Skeletal muscle tissue (tissue), 5 donors: ENCODE data around the gene CCDC91. TPM values are rescaled to one million over a fixed set of nuclear protein-coding genes. Genes with fewer than 3 reads are reported as not detected.

Source experiments
- H3K27ac ChIP-seq: one replicate; pipeline ENCODE4 v1.7.0; 2013; ENCODE audit warnings: mild to moderate bottlenecking, low read depth, low read length, inconsistent platforms
- H3K27me3 ChIP-seq, 3 donors: one replicate each; pipeline ENCODE4 v1.7.0; 2013; ENCODE audit warnings: low read length in 3 of 3; ENCODE audit not compliant: control insufficient read depth in 3 of 3, insufficient read depth in 3 of 3
- H3K36me3 ChIP-seq, 3 donors: one replicate each; pipeline ENCODE4 v1.7.0; 2013; ENCODE audit warnings: low read length in 3 of 3; ENCODE audit not compliant: control insufficient read depth in 3 of 3, insufficient read depth in 3 of 3
- H3K4me1 ChIP-seq, 3 donors: one replicate each; pipeline ENCODE4 v1.7.0; 2013; ENCODE audit warnings: low read length in 3 of 3, mild to moderate bottlenecking in 3 of 3; ENCODE audit not compliant: control insufficient read depth in 3 of 3, insufficient read depth in 3 of 3
- H3K4me3 ChIP-seq, 3 donors: one replicate each; pipeline ENCODE4 v1.7.0; 2013; ENCODE audit warnings: low read length in 3 of 3
- H3K9ac ChIP-seq, 3 donors: one replicate each; pipeline ENCODE4 v1.7.0; 2013; ENCODE audit warnings: low read length in 3 of 3, mild to moderate bottlenecking in 3 of 3, moderate library complexity in 2 of 3, low read depth in 1 of 3
- H3K9me3 ChIP-seq, 3 donors: one replicate each; pipeline ENCODE4 v1.7.0; 2013; ENCODE audit warnings: low read length in 3 of 3; ENCODE audit not compliant: control insufficient read depth in 3 of 3
- small RNA-seq: library from RNA; depleted of rRNA; stranded (forward); fragments of <200 nt; gene quantifications from one replicate; pipeline ENCODE3, GENCODE V24; 2014
- total RNA-seq: library from RNA; depleted of rRNA; stranded (reverse); fragments of >200 nt; gene quantifications from one replicate; pipeline ENCODE4 v1.2.3, GENCODE V29; 2014
- donor health status: Osteomylitis.

Gene CCDC91
- total RNA-seq, 1 donor from 2014 or later = 32.9 TPM

DNA sequence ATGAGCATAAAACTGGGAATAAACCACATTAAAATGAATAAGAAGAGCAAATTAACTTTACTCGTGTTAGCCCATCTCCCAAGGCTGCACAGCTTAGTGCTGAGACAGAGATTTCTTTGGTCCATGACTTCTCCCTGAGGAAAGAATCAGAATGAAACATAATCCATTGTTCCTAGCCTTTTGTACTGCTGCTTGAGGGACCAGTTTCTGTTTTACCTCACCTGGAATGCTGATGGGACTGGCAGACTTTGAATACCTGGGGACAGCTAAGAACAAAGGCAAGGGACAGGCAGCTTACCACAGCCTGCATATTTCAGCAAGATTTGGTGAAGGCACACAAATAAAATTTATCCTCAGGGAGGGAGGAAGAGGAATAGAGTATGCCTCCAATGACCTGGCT, 401.6 kb downstream of the CCDC91 start:
- Histone ChIP-seq H3K9ac (no peak overlapping the region), H3K9me3 (peaks cover 2 to 11% (median 8%) of the 10 kb centered on the region in 3 donors), H3K4me1 (no peaks in the 10 kb centered on the region), H3K27ac (no peak overlapping the region), H3K27me3 (no peaks in the 10 kb centered on the region), H3K36me3 (no peaks in the 10 kb centered on the region), H3K4me3 (no peak overlapping the region)

Small RNAs within 50 kb of the gene (small RNA-seq; reads per million reads assigned to genes)
- gene RNA5SP355 = 1.1 reads per million, percentile 80 among the genes with 10 or more reads in this experiment
- not detected for gene RNU4-54P

Other genes starting within 250 kb of the CCDC91 start
- gene PTHLH, start 217.7 kb upstream of the CCDC91 start, total RNA-seq = 0.52 TPM